NB4 (cell line): ENCODE results near the gene OXCT2.
"Not testable (repeated sequence)": the region's sequence is repeated elsewhere in the genome, so short reads cannot be mapped to it uniquely, and the experiment has no call there.

ENCODE experiments used
- DNase-seq: peaks from one replicate; pipeline ENCODE4 v3.0.0; 2010; ENCODE audit warnings: low read depth
- H3K4me3 ChIP-seq: one replicate; pipeline ENCODE4 v1.5.1; 2011; ENCODE audit warnings: mild to moderate bottlenecking, low read depth, low read length, moderate library complexity
- CTCF ChIP-seq: IDR thresholded peaks from one replicate; pipeline ENCODE4 v1.5.1; 2012; ENCODE audit warnings: low read depth, low read length
- MYC ChIP-seq: IDR thresholded peaks from 2 replicates; pipeline ENCODE4 v1.6.1; 2011; ENCODE audit warnings: low read depth, low read length
- POLR2A ChIP-seq: IDR thresholded peaks from 2 replicates; pipeline ENCODE4 v1.6.1; 2011; ENCODE audit warnings: mild to moderate bottlenecking; ENCODE audit not compliant: insufficient read length; ENCODE audit errors: extremely low read depth
- TF ChIP-seq, protein P1 (sequence below): IDR thresholded peaks from 2 replicates; pipeline ENCODE4 v1.6.1; 2011; ENCODE audit warnings: low read depth, low read length

The OXCT2 gene

GRCh38 chr1:39771022-39771532 lies at the start of gene OXCT2:
TSS of gene OXCT2 (minus strand) at chr1:39771348. CDS start at chr1:39771255, 93 bp downstream.
- H3K4me3 ChIP-seq, result not testable (repeated sequence)

DNA sequence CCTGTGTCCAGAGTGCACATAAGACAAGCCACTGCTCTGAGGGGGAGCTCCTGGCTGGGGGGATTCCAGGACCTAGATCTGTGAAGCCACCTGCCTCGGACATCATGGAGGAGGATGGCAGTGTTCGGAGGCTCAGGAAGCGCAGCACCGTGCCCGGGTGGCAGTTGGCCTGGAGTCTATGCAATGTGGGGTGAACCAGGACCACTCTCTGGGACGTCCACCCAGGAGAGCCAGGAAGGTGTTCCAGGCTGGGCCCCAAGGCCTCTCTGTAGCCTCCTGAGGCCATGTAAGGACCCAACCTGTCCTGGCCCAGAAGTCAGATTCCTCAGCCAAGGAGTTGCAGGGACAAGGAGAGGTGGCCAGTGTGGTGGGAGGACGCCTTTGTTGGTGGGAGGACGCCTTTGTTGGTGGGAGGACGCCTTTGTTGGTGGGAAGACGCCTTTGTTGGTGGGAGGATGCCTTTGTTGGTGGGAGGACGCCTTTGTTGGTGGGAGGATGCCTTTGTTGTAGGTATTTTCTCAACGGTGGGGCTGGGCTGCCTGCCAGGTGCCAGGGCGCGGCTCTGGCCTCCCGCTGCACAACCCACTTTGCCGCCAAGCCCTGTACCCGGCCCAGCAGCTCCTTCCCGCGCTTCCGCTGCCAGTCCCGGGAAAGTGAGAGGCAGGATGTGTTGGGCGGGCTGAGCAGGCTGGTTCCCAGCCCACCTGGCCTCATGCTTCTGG lies 48.1 kb upstream of the OXCT2 start:
- TF ChIP-seq MYC, result no peak
- TF ChIP-seq POLR2A, result no peak
- TF ChIP-seq CTCF, result no peak
- TF ChIP-seq, protein P1, sequence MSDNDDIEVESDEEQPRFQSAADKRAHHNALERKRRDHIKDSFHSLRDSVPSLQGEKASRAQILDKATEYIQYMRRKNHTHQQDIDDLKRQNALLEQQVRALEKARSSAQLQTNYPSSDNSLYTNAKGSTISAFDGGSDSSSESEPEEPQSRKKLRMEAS, result no peak
- H3K4me3 ChIP-seq, result no peak overlapping the region

More at GRCh38 chr1:39771022-39771532, at the start of gene OXCT2:
- not testable (repeated sequence) for DNase-seq

GRCh38 chr1:39818482-39818881 lies 47.3 kb upstream of the OXCT2 start:
- H3K4me3 ChIP-seq, result no peak overlapping the region
- DNase-seq, result no peak
- TF ChIP-seq MYC (no peak), CTCF (no peak), POLR2A (no peak)
- TF ChIP-seq, protein P1, result no peak

More for the DNA sequence above, 48.1 kb upstream of the OXCT2 start:
- no peak for DNase-seq

GRCh38 chr1:39817091-39817932 lies 46.2 kb upstream of the OXCT2 start:
- H3K4me3 ChIP-seq, result not testable (repeated sequence)
- DNase-seq, result peak; percentile 67
- TF ChIP-seq, protein P1, result peak; percentile 77

DNA sequence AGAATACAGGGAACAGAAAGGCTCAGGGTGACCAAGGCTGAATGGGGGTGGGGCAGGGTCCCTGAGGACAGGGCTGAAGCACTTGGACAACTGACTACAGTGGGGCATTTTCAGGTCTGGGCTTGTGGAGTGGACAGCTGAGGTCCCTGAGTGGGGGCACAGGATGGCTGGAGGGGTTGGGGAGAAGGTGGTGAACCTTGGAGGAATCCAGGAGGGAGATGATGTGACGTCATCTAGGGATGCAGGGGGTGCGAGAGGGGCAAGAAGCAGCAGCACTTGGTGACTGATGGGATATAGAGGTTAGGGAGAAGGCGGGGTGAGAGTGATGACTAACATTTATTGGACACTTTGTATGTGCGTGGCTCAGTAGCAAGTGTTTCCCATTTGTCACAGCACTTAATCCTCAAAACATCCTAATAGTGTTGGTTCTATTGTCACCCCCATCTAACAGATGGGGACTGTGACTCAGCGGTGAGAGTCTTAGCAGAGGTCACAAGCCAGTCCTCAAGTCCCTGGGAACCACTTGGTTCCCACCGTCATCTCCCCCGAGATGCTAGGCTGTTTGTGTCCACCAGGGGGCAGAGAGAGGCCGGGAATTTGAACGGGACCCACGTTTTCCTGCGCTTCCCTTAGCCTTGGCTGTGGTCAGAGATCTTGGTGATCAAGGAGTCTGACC lies 45.4 kb upstream of the OXCT2 start:
- no peak overlapping the region for H3K4me3 ChIP-seq
- TF ChIP-seq, protein P1, result 0 out of 2 replicates have a peak, but pooled peaks have one; percentile 48
- TF ChIP-seq MYC (peak; percentile 52; the same call in 1 of the 2 replicates), POLR2A (no peak), CTCF (peak; percentile 73)
- peak; percentile 80 for DNase-seq

GRCh38 chr1:39812913-39813312 lies 41.8 kb upstream of the OXCT2 start:
- DNase-seq, result no peak
- H3K4me3 ChIP-seq, result no peak overlapping the region
- TF ChIP-seq POLR2A (no peak), CTCF (no peak), MYC (no peak)
- TF ChIP-seq, protein P1, result no peak
